GM23248 (cell line): ENCODE data around the gene PGBD5.

ENCODE experiments used
- EZH2 ChIP-seq: fragments of 200-600 bp; sonication (generic); IDR thresholded peaks from 2 replicates; pipeline ENCODE4 v1.6.1; 2018; ENCODE audit warnings: antibody characterized with exemption, mild to moderate bottlenecking; ENCODE audit not compliant: insufficient read depth, poor library complexity, severe bottlenecking
- EZH2phosphoT487 ChIP-seq: fragments of 200-600 bp; sonication (generic); IDR thresholded peaks from 2 replicates; pipeline ENCODE4 v1.6.1; 2018; ENCODE audit warnings: antibody characterized with exemption, moderate library complexity, mild to moderate bottlenecking, low read depth; ENCODE audit not compliant: insufficient read depth

DNA sequence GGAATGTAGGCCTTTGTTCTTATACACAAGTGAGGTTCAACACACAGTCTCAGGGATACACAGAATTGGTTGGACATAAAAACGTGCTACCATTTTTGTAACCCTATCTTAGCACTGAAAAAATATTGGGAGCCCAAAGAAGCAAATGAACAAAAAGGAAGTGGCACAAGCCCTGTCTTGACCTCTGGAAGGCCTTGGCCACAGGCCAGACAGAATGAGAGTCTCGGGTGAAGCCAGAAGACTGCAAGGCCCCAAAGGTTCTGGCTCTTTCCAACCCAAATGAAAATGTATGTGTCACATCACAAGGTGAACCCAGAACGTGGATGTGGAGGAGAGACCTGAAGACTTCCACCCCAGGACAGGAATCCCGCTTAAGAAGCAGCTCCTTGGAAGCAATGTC is 57.3 kb downstream of the PGBD5 start:
- TF ChIP-seq EZH2 (no peak), EZH2phosphoT487 (no peak)
